Epithelial cell of proximal tubule (primary cell): Measurements from ENCODE around the gene TRIM44. TPM values are rescaled to one million over a fixed set of nuclear protein-coding genes. Genes with fewer than 3 reads are reported as not detected.

ENCODE experiments used
- DNase-seq: peaks from one replicate; pipeline ENCODE4 v3.0.0-alpha.2; 2011; ENCODE audit warnings: low read depth
- H3K4me3 ChIP-seq: 2 replicates; pipeline ENCODE4 v1.5.1; 2011; ENCODE audit warnings: low read depth, mild to moderate bottlenecking, low read length
- CTCF ChIP-seq: conservative IDR thresholded peaks from 2 replicates; pipeline ENCODE4 v1.5.1; 2012; ENCODE audit warnings: low read depth, mild to moderate bottlenecking, low read length
- total RNA-seq: library from RNA; depleted of rRNA; stranded (reverse); fragments of >200 nt; gene quantifications from 2 replicates; pipeline ENCODE4 v1.2.3, GENCODE V29; 2015

Gene TRIM44
- total RNA-seq, 1 donor from 2014 or later: 42.1 TPM

GRCh38 chr11:35864131-35864530 lies 201.6 kb downstream of the TRIM44 start:
- no peak for DNase-seq
- H3K4me3 ChIP-seq: no peak overlapping the region
- TF ChIP-seq CTCF: no peak

- no peak for DNase-seq
- TF ChIP-seq CTCF: no peak
- H3K4me3 ChIP-seq: no peak overlapping the region
Observed at GRCh38 chr11:35866601-35867000, 204.0 kb downstream of the TRIM44 start.

Other genes starting within 250 kb of the TRIM44 start
- gene SLC1A2, start 243.2 kb upstream of the TRIM44 start, total RNA-seq: under 0.01 TPM in 1 of 2 replicates, not detected in the other
- gene PAMR1, start 137.2 kb upstream of the TRIM44 start, total RNA-seq: 0.06 and 0.22 TPM in 2 replicates
- gene FJX1, start 44.3 kb upstream of the TRIM44 start, total RNA-seq: 52.1 and 78.4 TPM in 2 replicates